ENCODE data around the gene SVIL.
"Not testable (repeated sequence)": the region's sequence is repeated elsewhere in the genome, so short reads cannot be mapped to it uniquely, and the experiment has no call there.

Gene SVIL

GRCh38 chr10:29470843-29471543, 163.8 kb downstream of the SVIL start:
- DNase-seq (ENCODE audit: insufficient read length, low spot score): no peak
- no peak for TF ChIP-seq CTCF (IDR thresholded peaks at IDR 0.05; ENCODE audit: insufficient read depth, missing control alignments)
- no peak for FAIRE-seq

GRCh38 chr10:29470355-29470705, 164.4 kb downstream of the SVIL start:
- peak; percentile 48 for TF ChIP-seq CTCF (IDR thresholded peaks at IDR 0.05; ENCODE audit: insufficient read depth, missing control alignments)
- no peak for DNase-seq (ENCODE audit: insufficient read length, low spot score)
- FAIRE-seq: no peak

GRCh38 chr10:29469481-29470354, 165.1 kb downstream of the SVIL start:
- FAIRE-seq (no peak), DNase-seq (ENCODE audit: insufficient read length, low spot score) (no peak)
- no peak for TF ChIP-seq CTCF (IDR thresholded peaks at IDR 0.05; ENCODE audit: insufficient read depth, missing control alignments)

- DNase-seq (ENCODE audit: insufficient read length, low spot score) (no peak), FAIRE-seq (no peak)
- peak; percentile 18 for TF ChIP-seq CTCF (IDR thresholded peaks at IDR 0.05; ENCODE audit: insufficient read depth, missing control alignments)
Observed at GRCh38 chr10:29465384-29465783, 169.4 kb downstream of the SVIL start.

GRCh38 chr10:29464671-29465171, 170.1 kb downstream of the SVIL start:
- not testable (repeated sequence) for DNase-seq (ENCODE audit: insufficient read length, low spot score); FAIRE-seq

DNA sequence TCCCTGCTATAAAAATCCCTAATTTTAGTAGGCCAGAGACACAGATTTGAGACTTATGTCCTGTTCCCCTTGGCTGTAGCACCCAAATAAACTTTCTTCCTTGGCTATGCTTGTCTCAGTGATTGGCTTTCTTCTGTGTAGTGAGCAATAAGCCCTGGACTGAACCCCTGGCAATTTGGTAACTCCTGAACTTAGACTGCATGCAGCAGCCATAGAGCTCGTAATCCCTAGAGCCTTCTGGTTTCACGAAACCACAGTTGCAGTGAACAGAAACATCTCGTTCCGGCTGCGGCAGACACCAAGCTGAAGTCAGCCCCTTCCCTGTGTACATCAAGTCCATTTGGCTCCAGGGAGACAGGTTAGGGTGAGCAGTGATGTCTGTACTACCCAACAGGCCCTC, 173.7 kb downstream of the SVIL start:
- DNase-seq (ENCODE audit: insufficient read length, low spot score): no peak
- no peak for FAIRE-seq
- TF ChIP-seq CTCF (IDR thresholded peaks at IDR 0.05; ENCODE audit: insufficient read depth, missing control alignments): no peak

GRCh38 chr10:29458190-29458589, 176.6 kb downstream of the SVIL start:
- FAIRE-seq; DNase-seq (ENCODE audit: insufficient read length, low spot score): not testable (repeated sequence)

DNA sequence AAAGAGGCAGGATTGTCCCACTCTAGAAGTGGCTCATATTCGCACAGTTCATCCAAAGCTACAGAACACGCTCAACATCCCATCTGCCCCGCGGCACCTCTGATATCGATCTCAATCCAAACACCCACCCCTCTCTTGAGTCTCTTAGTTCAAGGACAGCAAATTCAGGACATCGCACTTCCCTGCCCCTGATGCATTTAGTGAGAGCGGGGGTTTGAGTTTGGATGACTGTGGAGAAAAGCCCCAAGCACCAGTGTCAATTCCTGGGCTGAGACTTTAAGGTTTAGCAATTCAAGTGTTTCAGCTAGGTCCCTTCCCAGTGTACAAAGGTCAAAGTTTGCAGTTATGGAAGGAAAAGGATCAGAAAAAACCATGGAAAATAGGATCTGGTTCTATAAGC, 179.7 kb downstream of the SVIL start:
- FAIRE-seq: no peak
- DNase-seq (ENCODE audit: insufficient read length, low spot score): no peak
- no peak for TF ChIP-seq CTCF (IDR thresholded peaks at IDR 0.05; ENCODE audit: insufficient read depth, missing control alignments)

All from D721Med (cell line).